CD4-positive, alpha-beta T cell treated with Interleukin-17A for 1 hour (primary cell): ENCODE results near the gene SLC17A8.
"Not testable (repeated sequence)": the region's sequence is repeated elsewhere in the genome, so short reads cannot be mapped to it uniquely, and the experiment has no call there.

Source experiments
- DNase-seq: peaks from one replicate; pipeline ENCODE4 v3.0.0-alpha.2; 2020

Gene SLC17A8

DNA sequence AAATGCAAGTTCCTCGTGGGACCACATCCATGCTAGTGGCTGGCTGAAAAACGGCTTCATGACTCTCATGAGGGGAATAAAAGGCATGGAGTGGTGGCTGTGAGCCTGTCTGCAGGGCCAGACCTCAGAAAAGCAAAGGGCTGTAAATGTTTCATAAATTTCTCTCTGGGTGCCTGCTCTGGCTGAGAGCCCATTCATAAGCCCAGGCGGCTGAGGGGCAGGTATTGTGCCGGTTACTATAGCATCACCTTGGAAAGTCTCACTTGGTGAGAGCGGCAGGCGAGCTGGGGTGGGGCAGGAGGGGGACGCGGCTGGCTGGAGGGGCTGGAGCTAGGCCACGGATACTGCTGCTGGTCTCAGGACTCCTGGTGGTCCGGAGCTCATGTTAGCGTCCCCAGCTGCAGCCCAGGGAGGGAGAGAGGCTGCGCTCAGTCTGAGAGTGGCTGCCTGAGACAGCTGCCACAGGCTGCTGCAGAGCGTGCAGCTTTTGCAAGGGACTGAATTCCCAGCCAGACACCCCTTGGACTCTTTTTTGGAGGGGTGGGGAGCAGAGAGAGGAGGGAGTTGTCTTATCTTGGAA lies at the start of gene SLC17A8:
Gene SLC17A8, plus strand, starts transcription at position 431 of the 580 bp plus-strand sequence. CDS start 318 bp downstream, outside the sequence.
- no peak for DNase-seq

DNA sequence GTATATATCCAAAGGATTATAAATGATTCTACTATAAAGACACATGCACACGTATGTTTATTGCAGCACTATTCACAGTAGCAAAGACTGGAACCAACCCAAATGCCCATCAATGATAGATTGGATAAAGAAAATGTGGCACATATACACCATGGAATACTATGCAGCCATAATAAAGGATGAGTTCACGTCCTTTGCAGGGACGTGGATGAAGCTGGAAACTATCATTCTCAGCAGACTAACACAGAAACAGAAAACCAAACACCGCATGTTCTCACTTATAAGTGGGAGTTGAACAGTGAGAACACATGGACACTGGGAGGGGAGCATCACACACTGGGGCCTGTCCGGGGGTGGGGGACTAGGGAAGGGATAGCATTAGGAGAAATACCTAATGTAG lies 48.7 kb upstream of the SLC17A8 start:
- not testable (repeated sequence) for DNase-seq

DNA sequence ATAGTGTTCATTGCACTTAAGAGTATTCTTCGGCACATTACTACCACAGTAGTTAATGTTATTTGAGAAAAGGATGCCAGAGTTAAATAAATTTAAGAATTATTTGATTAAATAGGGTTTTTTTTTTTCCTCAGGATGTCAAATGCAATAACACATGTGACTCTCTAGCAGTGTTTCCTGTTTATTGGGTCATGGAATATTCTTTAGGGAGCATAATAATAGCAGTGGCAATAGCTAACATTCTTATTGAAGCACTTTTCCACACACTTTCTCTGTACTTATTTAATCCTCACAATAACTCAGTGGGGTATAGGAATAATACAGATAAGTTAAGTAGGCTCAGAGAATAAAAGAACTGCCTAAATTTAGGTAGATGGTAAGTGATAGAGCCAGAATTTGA lies 45.6 kb upstream of the SLC17A8 start:
- DNase-seq: no peak

DNA sequence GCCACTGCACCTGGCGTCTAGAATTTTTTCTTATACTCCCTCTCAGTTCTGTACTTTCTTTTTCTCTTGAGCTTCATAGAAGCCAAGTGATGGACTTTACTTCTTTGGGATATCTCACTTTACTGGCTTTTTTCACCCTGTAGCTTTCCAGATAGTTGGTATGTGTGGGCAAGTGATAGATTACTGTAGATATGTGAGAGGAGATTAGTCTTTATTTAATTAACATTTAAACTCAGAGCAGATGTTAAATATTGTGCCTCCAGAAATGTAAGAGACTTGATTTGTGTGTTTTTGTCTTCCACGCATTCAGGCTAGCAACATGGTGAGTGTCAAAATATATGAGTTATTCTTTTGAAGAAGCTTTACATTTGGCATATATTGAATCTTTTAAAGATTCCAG lies 39.5 kb upstream of the SLC17A8 start:
- DNase-seq: no peak

DNA sequence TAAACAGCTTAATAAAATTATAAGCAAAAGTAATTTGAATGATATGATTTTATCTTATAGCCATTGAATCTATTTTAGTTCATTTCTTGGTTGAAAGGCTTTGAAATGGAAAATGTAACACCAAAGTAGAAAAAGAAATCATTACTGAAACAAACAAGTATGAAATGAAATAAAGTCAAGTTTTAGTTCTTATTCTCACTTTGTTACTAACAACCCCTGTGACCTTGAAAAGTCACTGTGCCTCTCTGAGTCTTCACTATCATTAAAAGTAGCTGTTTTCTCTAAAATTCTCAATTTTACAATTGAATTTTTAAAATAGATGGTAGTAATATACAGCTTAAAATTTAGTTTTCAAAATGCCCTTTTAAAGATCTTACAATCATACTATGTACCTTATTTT lies 32.4 kb upstream of the SLC17A8 start:
- no peak for DNase-seq

DNA sequence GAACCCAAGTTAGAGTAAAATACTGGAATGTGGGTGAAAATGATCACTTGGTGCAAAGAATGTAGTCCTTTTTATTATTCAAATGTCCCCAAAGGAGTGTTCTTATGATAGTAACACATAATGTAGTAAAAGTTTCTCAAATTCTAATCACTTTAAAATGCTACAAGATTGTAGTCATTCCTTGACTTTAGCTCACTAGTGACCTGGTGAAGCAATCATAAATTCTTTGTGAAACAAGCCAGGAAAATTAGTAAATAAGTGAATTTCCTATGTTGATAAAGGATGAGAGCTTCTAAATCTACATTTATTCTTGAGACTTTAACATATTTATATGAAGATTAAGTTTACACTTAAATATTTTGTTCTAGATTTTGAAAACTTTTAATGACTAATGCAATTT lies 30.7 kb upstream of the SLC17A8 start:
- DNase-seq: no peak

DNA sequence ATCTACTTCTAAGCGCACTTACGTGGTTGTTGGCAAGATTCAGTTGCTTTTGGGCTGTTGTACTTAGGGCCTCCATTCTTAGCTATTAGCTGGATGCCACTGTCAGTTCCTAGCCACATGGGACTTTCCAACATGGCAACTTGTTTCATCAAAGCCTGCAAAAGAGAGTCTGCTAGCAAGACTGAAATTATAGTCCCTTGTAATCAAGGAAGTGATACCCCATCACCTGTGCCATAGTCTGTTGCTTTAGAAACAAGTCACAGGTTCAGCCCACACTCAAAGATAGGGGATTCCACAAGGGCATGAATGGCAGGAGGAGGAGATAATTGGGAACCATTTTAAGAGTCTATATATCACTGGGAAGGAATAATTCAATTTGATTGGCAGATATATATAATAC lies 27.1 kb upstream of the SLC17A8 start:
- no peak for DNase-seq

DNA sequence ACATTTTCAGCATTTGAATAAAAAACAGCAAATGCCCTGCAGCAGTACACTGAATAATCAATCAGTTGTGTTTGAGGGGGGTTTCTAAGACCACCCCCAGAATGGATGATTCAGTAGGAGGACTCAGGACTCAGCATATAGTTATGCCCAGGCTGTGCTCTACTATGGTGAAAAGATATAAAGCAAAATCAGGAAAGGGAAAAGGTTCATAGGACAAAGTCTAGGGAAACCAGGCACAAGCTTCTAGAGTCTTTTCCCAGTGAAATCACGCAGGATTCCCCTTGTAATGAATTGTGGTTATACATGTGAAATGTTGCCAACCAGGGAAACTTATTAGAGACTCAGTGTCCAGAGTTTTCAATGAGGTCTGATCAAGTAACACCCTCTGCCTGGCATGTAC lies 25.0 kb upstream of the SLC17A8 start:
- no peak for DNase-seq

DNA sequence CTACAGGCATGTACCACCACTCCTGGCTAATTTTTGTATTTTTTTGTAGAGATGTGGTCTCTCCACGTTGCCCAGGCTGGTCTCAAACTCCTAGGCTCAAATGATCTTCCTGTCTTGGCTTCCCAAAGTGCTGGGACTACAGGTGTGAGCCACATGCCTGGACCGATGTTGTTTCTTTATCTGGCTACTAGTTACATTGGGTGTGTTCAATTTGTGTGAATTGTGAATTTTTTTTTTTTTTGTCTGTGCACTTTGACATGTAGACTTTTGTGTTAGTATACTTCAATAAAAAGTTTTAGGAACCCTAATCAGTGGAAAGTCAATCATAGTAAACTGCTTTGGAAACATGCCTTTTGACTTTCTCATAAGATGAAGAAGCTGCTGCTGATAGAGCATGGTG lies 24.0 kb upstream of the SLC17A8 start:
- DNase-seq: no peak

DNA sequence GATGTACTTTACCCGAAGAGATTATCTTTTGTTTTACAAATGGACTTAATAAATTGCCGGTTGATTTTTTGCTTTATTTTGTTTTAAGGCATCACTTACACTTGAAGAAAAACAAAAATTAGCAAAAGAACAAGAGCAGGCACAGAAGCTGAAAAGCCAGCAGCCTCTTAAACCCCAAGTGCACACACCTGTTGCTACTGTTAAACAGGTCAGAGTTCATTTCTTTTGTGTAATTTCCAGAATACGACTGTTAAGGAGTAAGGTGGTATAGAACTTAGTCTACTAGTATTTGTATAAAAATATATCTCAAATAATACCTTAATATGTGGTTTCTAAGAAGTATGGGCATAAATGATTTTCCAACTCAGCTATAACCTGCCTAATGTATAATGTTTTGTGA lies 19.6 kb upstream of the SLC17A8 start:
- DNase-seq: no peak

DNA sequence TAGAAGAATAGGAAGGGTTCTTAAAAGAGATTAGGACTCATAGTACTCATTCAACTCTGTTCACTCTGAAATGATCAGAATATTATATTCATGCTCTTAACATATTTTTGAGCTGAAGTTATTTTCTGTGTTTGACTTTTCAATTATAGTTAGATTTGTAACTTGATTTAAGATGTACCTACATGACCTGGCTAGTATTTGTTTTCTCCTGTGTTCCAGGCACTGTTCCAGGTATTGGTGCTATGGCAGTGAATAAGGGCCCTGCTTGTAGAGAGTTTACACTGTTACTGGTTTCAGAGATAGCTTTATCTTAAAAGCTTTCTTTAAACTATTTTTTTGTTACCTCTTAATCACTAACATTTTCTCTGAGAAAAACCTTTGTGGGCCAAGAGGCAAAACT lies 19.1 kb upstream of the SLC17A8 start:
- DNase-seq: no peak

DNA sequence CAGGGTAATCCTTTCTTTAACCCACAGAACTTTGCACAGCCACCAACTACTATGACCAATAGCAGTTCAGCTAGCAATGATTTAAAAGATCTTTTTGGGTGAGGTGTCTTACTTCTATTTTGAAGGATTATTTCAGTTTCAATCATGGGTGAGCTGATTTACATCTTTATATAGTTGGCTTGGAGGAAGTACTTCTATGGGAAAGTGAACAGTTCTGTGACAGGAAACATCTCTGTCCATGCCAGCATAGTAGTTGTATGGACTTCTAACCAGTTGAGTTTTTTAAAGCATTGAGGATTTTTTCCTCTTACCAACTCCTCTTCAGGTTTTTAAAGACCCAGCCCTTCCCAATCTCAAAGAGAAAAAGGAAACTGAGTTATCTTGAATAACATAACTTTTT lies 17.8 kb upstream of the SLC17A8 start:
- no peak for DNase-seq

DNA sequence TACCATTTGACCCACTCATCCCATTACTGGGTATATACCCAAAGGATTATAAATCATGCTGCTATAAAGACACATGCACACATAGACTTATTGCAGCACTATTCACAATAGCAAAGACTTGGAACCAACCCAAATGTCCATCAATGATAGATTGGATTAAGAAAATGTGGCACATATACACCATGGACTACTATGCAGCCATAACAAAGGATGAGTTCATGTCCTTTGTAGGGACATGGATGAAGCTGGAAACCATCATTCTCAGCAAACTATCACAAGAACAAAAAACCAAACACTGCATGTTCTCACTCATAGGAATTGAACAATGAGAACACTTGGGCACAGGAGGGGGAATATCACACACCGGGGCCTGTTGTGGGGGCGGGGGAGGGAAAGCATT lies 14.0 kb upstream of the SLC17A8 start:
- not testable (repeated sequence) for DNase-seq

DNA sequence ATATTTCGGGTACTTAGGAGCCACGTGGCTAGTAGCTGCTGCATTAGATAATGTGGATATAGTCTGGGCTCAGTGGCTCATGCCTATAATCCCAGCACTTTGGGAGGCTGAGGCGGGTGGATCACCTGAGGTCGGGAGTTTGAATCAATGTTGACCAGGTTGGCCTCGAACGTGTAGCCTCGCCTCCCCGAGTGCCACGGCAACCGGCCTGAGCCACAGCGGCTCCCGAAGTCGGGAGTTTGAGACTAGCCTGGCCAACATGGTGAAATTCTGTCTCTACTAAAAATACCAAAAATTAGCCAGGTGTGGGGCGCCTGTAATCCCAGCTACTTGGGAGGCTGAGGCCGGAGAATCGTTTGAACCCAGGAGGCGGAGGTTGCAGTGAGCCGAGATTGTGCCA lies 12.5 kb upstream of the SLC17A8 start:
- not testable (repeated sequence) for DNase-seq

DNA sequence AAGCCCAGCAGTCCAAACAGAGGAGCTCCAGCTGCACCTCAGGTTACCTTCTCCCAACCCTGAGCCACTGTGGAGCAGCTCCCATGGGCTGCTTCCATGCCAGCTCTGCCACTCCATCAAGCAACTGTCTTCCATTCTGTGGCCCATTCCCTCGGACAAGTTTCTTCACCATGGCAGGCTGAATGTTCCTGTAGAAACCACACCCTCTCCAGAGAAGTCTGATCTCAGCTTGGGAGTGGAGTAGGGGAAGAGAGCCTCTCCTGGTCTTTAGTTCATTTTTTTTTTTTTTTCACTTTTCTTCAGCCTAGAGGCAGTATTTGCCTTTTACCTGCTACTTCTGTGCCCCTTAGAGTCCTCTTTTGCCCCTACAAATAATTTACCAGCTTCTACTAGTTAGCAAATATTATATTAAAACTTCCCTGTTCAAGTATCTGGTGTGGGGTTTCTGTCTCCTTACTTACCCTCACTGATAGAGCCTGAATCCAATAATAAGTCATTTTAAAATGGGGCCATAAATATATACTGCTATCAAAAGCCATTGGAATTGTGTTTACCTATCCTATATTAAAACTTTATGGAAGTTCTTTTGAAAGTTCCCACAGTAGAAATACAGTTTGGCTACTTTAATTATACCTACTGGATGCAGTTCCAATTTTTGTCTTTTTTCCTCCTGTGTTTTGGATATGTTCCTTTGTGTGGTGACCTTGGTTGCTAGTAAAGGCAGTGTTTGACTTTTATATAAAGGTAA lies 11.7 kb upstream of the SLC17A8 start:
- DNase-seq: no peak

DNA sequence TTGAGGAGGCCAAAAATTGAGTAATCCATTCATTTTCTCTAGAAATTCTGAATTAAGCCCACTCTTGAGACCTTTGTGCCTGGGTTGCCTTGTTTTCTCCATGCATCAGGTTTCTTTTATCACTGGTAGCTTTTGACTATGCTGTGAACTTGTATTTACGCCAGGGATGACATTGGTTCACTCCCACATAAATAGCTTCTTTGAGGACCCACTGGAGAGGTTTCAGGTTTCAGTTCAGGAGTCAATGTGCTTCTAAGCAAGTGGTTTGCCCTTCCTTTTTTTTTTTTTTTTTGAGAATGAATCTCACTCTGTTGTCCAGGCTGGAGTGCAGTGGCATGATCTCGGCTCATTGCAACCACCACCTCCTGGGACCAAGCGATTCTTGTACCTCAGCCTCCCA lies 10.2 kb upstream of the SLC17A8 start:
- no peak for DNase-seq

DNA sequence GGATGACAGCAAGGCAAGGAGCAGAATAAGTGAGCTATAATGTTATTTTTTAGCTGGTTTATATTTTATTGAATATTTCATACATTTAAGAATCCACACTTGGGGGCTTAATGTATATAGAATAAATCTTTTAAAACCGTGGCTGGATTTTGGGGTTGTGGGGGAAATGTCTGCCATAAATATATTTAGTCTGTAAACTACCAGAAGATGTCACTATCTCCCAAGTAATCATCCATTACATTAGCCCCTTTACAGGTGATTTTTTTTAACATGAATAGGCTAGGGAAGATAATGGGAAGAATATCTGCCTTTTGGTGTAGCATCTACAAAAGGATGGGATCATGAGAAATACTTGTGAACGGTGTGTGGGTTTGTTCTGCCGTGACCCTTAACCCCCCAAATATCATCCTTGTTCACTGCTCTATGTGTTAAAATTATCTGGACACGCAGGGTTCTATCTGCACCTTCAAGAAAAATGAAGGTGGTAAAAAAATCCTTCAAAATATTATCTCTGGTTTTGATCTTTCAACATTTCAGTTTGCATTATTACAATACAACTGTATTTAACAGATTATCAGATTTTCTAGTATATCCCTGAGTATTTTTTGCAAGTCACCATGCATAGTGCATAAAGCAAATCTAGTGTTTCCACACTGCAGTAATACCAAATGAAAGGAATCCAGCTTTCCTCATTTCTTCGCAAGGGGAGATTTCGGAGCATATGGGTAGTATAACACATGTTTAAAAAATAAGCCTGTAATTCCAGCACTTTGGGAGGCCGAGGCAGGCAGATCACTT lies 8.0 kb upstream of the SLC17A8 start:
- no peak for DNase-seq

DNA sequence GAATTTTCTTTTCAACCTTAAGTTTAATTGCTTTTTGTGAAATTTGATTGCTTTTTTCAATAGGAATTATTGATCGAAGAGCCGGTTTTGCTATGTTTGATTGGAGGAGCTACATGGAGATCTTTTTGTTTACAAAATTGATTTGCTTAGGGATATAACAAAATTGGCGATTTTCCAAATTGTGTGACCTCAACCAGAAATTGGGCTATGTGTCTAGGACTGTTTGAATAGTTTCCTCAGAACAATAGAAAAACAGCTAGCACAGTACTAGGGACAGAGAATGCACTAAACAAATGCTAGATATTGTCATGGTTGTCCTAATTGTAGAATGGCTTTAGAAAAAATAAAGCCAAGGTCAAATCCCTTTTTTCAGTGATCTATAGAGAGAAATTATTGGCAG lies 2.4 kb downstream of the SLC17A8 start:
- DNase-seq: no peak

DNA sequence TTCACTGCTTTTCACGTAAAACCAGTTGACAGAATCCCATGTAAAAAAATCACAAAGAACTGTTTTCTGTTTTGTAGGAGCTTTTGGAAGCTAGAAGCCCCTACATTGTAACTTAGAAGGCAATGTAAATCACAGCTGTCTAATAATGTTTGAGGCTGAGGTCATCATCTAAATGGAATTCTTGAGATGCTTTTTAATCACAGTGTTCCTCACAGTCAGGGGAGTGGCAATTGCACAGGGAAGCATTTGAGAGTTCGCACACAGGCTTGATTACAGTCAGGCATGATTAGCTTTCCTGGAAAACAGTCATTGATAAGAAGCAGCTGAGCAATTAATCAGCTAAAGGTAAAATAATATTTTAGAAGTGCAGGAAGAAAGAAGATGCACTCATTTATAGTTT lies 2.9 kb downstream of the SLC17A8 start:
- no peak for DNase-seq

DNA sequence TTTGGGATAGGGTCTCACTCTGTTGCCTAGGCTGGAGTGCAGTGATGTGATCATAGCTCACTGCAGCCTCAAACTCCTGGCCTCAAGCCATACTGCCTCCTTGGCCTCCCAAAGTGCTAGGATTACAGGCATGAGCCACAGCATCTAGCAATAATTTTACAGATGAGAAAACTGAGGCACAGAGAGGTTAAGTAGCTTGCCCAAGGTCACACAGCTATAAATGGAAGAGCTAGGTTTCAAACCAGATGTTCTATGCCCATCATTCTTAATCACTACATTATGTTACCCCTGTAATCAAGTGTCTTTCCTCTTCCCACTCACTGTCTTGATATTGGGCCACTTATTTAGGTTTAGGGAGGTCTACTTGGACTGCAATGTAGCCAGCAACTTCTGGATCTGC lies 3.6 kb downstream of the SLC17A8 start:
- no peak for DNase-seq

DNA sequence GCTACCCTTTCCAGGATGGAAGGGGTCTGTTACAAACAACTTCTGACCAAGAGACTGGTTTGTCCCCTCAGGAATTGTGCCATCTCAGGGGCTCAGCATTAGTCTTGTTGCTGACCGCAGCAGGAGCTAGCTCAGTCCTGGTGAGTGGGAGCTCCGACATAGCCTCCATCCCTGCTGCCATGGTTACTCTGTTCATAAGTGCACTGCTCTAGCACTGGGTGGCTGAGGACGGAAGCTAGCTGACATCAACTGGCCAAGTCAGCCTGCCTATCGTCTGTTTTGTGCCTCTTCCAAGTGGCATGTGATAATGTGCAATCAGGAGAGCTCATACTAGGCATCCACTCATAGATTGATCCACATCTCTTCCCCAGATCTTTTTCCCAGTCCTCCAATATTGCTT lies 7.5 kb downstream of the SLC17A8 start:
- DNase-seq: no peak

DNA sequence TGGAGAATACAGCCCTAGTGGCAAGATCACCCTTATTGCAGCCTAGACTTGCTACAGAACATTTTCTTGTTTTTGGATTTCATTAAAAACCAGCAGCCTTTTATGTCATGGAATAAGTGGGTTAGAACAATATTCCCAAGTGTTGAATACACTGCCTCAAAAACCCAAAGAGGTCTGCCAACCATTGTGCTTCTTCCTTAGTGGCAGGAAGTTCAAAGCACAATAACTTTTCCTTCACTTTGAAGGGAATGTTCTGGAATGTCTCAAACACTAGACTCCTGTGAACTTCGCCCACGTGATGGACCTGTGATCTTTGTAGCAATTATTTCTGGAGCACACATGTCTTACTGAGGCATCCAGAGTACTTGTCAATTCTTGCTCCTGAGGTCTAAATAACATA lies 8.5 kb downstream of the SLC17A8 start:
- DNase-seq: no peak

DNA sequence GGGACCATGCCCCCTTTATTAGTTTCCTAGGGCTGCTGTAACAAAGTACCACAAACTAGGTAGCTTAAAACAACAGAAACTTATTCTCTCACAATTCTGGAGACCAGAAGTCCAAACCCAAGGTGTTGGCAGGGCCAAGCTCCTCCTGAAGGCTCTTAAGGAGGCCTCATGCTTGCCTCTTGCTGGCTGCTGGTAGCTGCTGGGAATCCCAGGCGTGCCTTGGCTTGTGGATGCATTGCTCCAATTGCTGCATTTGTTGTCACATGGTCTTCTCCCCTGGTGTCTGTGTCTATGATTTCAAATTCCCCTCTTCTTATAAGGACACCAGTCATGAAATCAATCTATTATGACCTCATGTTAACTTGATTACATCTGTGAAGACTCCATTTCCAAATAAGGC lies 11.2 kb downstream of the SLC17A8 start:
- DNase-seq: no peak

DNA sequence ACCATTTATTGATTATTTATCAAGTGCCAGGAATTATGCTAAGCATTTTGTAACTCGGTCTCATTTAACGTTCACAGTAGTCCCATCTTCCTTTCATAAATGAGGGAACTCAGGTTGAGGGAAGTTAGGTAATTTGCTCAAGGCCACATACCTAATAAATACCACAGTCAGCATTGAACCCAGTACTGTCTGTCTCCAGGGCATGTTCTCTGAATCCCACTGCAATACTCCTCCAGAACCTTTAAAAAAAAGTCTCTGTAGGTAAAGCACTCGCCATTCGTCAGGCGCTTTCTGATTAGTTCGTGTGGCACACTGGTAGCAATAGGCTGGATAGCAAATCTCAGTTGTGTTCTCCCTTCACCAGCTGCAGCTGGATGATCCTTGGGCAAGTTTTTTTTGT lies 14.3 kb downstream of the SLC17A8 start:
- no peak for DNase-seq
